Lung (tissue), 12 donors: ENCODE results near the gene SLC66A2. TPM values are rescaled to one million over a fixed set of nuclear protein-coding genes. Genes with fewer than 3 reads are reported as not detected.

ENCODE experiments used
- ATAC-seq: fragments of 200-7000 bp; cut with Tn5 transposase; one replicate; pipeline ENCODE4 v1.9.1; 2020; ENCODE audit warnings: moderate number of reproducible peaks; ENCODE audit not compliant: insufficient read depth, low FRiP score
- DNase-seq, 3 donors: peaks; one replicate each; pipeline ENCODE4 v3.0.0-alpha.2; 2013 to 2017
- H3K27ac ChIP-seq, 2 donors: one replicate each; pipeline ENCODE4 v1.5.1; 2013; ENCODE audit warnings: mild to moderate bottlenecking in 2 of 2, moderate library complexity in 2 of 2, control low read depth in 1 of 2, inconsistent platforms in 1 of 2, low read depth in 1 of 2, low read length in 1 of 2
- H3K27me3 ChIP-seq, 3 donors: one replicate each; pipeline ENCODE4 v1.5.1; 2013; ENCODE audit warnings: low read length in 2 of 3; ENCODE audit not compliant: control insufficient read depth in 3 of 3, insufficient read depth in 3 of 3
- H3K36me3 ChIP-seq, 4 donors: one replicate each; pipeline ENCODE4 v1.5.1; 2013; ENCODE audit warnings: low read length in 4 of 4, mild to moderate bottlenecking in 1 of 4, moderate library complexity in 1 of 4; ENCODE audit not compliant: control insufficient read depth in 4 of 4, insufficient read depth in 4 of 4
- H3K4me1 ChIP-seq, 5 donors: one replicate each; pipeline ENCODE4 v1.5.1; 2013; ENCODE audit warnings: low read length in 5 of 5, mild to moderate bottlenecking in 2 of 5, moderate library complexity in 1 of 5; ENCODE audit not compliant: control insufficient read depth in 5 of 5, insufficient read depth in 5 of 5
- H3K4me3 ChIP-seq: one replicate; pipeline ENCODE4 v1.5.1; 2013; ENCODE audit warnings: mild to moderate bottlenecking, control low read depth, moderate library complexity
- H3K9ac ChIP-seq, 2 donors: one replicate each; pipeline ENCODE4 v1.5.1; 2013; ENCODE audit warnings: low read length in 2 of 2, control low read depth in 1 of 2; ENCODE audit not compliant: insufficient read depth in 1 of 2
- H3K9me3 ChIP-seq, 4 donors: one replicate each; pipeline ENCODE4 v1.5.1; 2013; ENCODE audit warnings: low read length in 3 of 4, mild to moderate bottlenecking in 1 of 4, moderate library complexity in 1 of 4; ENCODE audit not compliant: control insufficient read depth in 4 of 4, insufficient read depth in 3 of 4
- CTCF ChIP-seq: IDR thresholded peaks from 2 replicates; pipeline ENCODE4 v1.5.1; 2012; ENCODE audit warnings: mild to moderate bottlenecking; ENCODE audit errors: control extremely low read depth, extremely low read depth
- WGBS, 2 donors: extraction: QIAGEN DNeasy Blood & Tissue Kit; methylation state at CpG; one replicate each; pipeline ENCODE4 v1.1.7; 2013; 5-methylcytosine and 5-hydroxymethylcytosine counted together
- polyA plus RNA-seq, 2 donors: library from polyadenylated mRNA; stranded (reverse); fragments of 200-250 nt; gene quantifications; one replicate each; pipeline ENCODE4 v1.2.1, GENCODE V29; 2013
- total RNA-seq, 2 donors: library from RNA; depleted of rRNA in 1 of 2; stranded (reverse); fragments of >200 nt in 1 of 2; gene quantifications; one replicate each; pipeline ENCODE4 v1.2.1, GENCODE V29; 2014 to 2021
- donor health status: control.
- donor health status: control.
- donor health status: Bipolar disorder and iron deficiency.
- donor health status: healthy.
- donor health status: DM: yes; HTN: yes; CAD: no.

SLC66A2 gene
- total and polyA plus RNA-seq, 4 donors = 26.5 to 71.8 (median 62.3) TPM

DNA sequence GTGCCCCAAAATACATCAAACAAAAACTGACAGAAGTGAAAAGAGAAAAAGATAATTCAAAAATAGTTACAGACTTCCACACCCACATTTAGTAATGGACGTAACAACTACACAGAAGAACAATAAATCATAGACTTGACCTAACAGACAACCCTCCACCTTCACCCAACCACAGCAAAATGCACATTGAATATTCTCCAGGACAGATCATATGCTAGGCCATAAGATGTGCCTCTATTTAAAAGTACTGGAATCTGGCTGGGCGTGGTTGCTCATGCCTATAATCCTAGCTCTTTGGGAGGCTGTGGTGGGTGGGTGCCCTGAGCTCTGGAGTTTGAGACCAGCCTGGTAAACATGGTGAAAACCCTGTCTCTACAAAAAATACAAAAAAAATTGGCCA is 20.0 kb downstream of the SLC66A2 start:
- Histone ChIP-seq H3K36me3 (peaks cover 0 to 33% (median 24%) of the 10 kb centered on the region in 4 donors), H3K9ac (no peak overlapping the region), H3K27me3 (no peaks in the 10 kb centered on the region), H3K4me1 (peaks cover 0 to 2% (median 0%) of the 10 kb centered on the region in 5 donors), H3K4me3 (no peak overlapping the region), H3K9me3 (peaks cover 3 to 16% (median 12%) of the 10 kb centered on the region in 4 donors), H3K27ac (no peak overlapping the region)
- 98 to 99% methylated on average over 2 of the region's 2 CpGs for WGBS, 2 donors
- no peak for ATAC-seq
- no peak for TF ChIP-seq CTCF
- DNase-seq = no peak

DNA sequence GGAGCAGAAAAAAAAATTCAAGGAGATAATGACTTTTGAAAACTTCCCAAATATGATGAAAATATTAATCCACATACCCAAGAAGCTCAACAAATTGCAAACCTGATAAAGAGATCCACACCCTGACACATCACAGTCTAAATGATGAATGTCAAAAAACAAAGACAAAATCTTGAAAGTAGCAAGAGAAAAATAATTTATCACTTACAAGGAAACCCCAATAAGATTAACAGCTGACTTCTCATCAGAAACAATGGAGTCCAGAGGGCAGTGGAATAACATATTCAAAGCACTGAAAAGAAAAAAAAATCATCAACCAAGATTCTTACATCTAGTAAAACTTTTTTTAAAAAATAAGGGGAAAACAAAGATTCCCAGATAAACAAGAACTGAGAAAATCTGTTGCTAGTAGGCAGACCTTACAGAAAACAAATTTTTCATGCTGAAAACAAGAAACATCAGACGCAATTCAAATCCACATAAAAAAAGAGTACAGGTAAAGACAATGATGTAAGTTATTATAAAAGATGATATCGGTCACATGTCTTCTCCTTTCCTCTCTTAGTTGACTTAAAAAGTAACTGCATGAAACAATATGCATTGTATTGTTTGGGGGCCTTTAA is 21.3 kb downstream of the SLC66A2 start:
- 98 to 100% methylated on average over 2 of the region's 2 CpGs for WGBS, 2 donors
- H3K9me3 ChIP-seq = peaks cover 3 to 14% (median 10%) of the 10 kb centered on the region in 4 donors
- no peak for TF ChIP-seq CTCF

GRCh38 chr18:79928563-79928960 is 22.9 kb downstream of the SLC66A2 start:
- 98 to 99% methylated on average over 9 of the region's 9 CpGs for WGBS, 2 donors
- Histone ChIP-seq H3K4me3 (no peak overlapping the region), H3K27ac (no peak overlapping the region), H3K9ac (no peak overlapping the region), H3K9me3 (peaks cover 3 to 12% (median 7%) of the 10 kb centered on the region in 4 donors), H3K36me3 (peaks cover 0 to 23% (median 14%) of the 10 kb centered on the region in 4 donors), H3K4me1 (peaks cover 0 to 8% (median 0%) of the 10 kb centered on the region in 5 donors), H3K27me3 (no peaks in the 10 kb centered on the region)
- ATAC-seq (no peak), DNase-seq (peak in 1 of 3 donors; percentile 9)
- no peak for TF ChIP-seq CTCF

More for the DNA sequence above, 21.3 kb downstream of the SLC66A2 start:
- H3K27ac ChIP-seq = no peak overlapping the region
- H3K4me1 ChIP-seq = peaks cover 0 to 4% (median 0%) of the 10 kb centered on the region in 5 donors
- ATAC-seq (no peak), DNase-seq (no peak)
- H3K4me3 ChIP-seq = no peak overlapping the region
- H3K9ac ChIP-seq = no peak overlapping the region
- peaks cover 0 to 23% (median 19%) of the 10 kb centered on the region in 4 donors for H3K36me3 ChIP-seq
- no peaks in the 10 kb centered on the region for H3K27me3 ChIP-seq
